Small intestine (tissue), 7 donors: ENCODE results near the gene RSAD1. TPM values are rescaled to one million over a fixed set of nuclear protein-coding genes. Genes with fewer than 3 reads are reported as not detected.

Experiments
- DNase-seq, 2 donors: peaks; one replicate each; pipeline versions ENCODE4 v3.0.0 to v3.0.0-alpha.2; 2013
- FAIRE-seq: peaks from 2 replicates; lab custom pipeline; 2012; peaks lifted over from hg19 to GRCh38; lab: Jason Lieb, UNC
- H3K27ac ChIP-seq, 3 donors: one replicate each; pipeline ENCODE4 v1.5.1; 2013; ENCODE audit warnings: low read length in 2 of 3, mild to moderate bottlenecking in 2 of 3, control low read depth in 1 of 3, inconsistent platforms in 1 of 3, low read depth in 1 of 3, moderate library complexity in 1 of 3
- H3K27me3 ChIP-seq, 3 donors: one replicate each; pipeline ENCODE4 v1.6.1; 2013; ENCODE audit warnings: low read length in 3 of 3, inconsistent platforms in 1 of 3; ENCODE audit not compliant: control insufficient read depth in 3 of 3, insufficient read depth in 3 of 3
- H3K36me3 ChIP-seq, 3 donors: one replicate each; pipeline ENCODE4 v1.6.1; 2013; ENCODE audit warnings: low read length in 3 of 3, inconsistent platforms in 1 of 3, low read depth in 1 of 3, mild to moderate bottlenecking in 1 of 3, moderate library complexity in 1 of 3; ENCODE audit not compliant: control insufficient read depth in 3 of 3, insufficient read depth in 2 of 3
- H3K4me1 ChIP-seq, 3 donors: one replicate each; pipeline ENCODE4 v1.6.1; 2013; ENCODE audit warnings: low read length in 2 of 3, inconsistent platforms in 1 of 3, low read depth in 1 of 3, mild to moderate bottlenecking in 1 of 3, moderate library complexity in 1 of 3; ENCODE audit not compliant: control insufficient read depth in 3 of 3, insufficient read depth in 2 of 3
- H3K4me3 ChIP-seq, 3 donors: one replicate each; pipeline ENCODE4 v1.5.1; 2013; ENCODE audit warnings: low read length in 3 of 3, control low read depth in 1 of 3, inconsistent platforms in 1 of 3, low read depth in 1 of 3, mild to moderate bottlenecking in 1 of 3, moderate library complexity in 1 of 3
- H3K9me3 ChIP-seq, 2 donors: one replicate each; pipeline ENCODE4 v1.6.1; 2013; ENCODE audit warnings: low read depth in 1 of 2, low read length in 1 of 2; ENCODE audit not compliant: control insufficient read depth in 2 of 2, insufficient read depth in 1 of 2
- WGBS, 3 donors: extraction: QIAGEN DNeasy Blood & Tissue Kit; methylation state at CpG; one replicate each; pipeline ENCODE4 v1.1.7; 2013; 5-methylcytosine and 5-hydroxymethylcytosine counted together
- polyA plus RNA-seq, 4 donors: library from polyadenylated mRNA; stranded (reverse) in 3 of 4; unstranded in 1 of 4; fragments of 200-250 nt in 3 of 4; fragments of 120-200 nt in 1 of 4; gene quantifications; one replicate each; pipeline versions ENCODE4 v1.2.1 to v1.2.3, GENCODE V29; 2013
- donor health status: healthy with polysubstance abuse.
- donor health status: control.
- donor health status: control.
- donor health status: Bipolar disorder and iron deficiency.
- donor health status: healthy.

RSAD1 gene
- polyA plus RNA-seq, 4 donors: 18.1 to 36.4 (median 19.5) TPM

GRCh38 chr17:50487213-50488096 lies 8.8 kb downstream of the RSAD1 start:
- FAIRE-seq: no peak
- H3K4me3 ChIP-seq: no peak overlapping the region
- no peak for DNase-seq
- H3K36me3 ChIP-seq: peaks cover 4 to 52% (median 6%) of the 10 kb centered on the region in 3 donors
- H3K27me3 ChIP-seq: no peaks in the 10 kb centered on the region
- WGBS, 3 donors: 76 to 85% (median 79%) methylated on average over 16 to 17 of the region's 17 CpGs
- H3K27ac ChIP-seq: no peak overlapping the region
- H3K4me1 ChIP-seq: peaks cover 0 to 4% (median 0%) of the 10 kb centered on the region in 3 donors
- no peaks in the 10 kb centered on the region for H3K9me3 ChIP-seq

- no peak overlapping the region for H3K27ac ChIP-seq
- no peaks in the 10 kb centered on the region for H3K27me3 ChIP-seq
- DNase-seq (no peak), FAIRE-seq (no peak)
- no peak overlapping the region for H3K4me3 ChIP-seq
- H3K4me1 ChIP-seq: no peaks in the 10 kb centered on the region
- H3K36me3 ChIP-seq: peaks cover 3 to 39% (median 6%) of the 10 kb centered on the region in 3 donors
- H3K9me3 ChIP-seq: no peaks in the 10 kb centered on the region
- WGBS, 3 donors: 84 to 94% (median 93%) methylated on average over 2 of the region's 2 CpGs
Measured at GRCh38 chr17:50488880-50489279, 10.2 kb downstream of the RSAD1 start.

- H3K27ac ChIP-seq: no peak overlapping the region
- H3K4me3 ChIP-seq: no peak overlapping the region
- WGBS, 3 donors: 50 to 61% (median 60%) methylated on average over 1 of the region's 1 CpG
- no peaks in the 10 kb centered on the region for H3K27me3 ChIP-seq
- H3K36me3 ChIP-seq: peaks cover 0 to 16% (median 0%) of the 10 kb centered on the region in 3 donors
- no peaks in the 10 kb centered on the region for H3K9me3 ChIP-seq
- H3K4me1 ChIP-seq: no peaks in the 10 kb centered on the region
- DNase-seq (no peak), FAIRE-seq (no peak)
Measured at GRCh38 chr17:50491505-50491904, 12.8 kb downstream of the RSAD1 start.

- Histone ChIP-seq H3K27me3 (no peaks in the 10 kb centered on the region), H3K27ac (no peak overlapping the region), H3K4me1 (no peaks in the 10 kb centered on the region), H3K9me3 (no peaks in the 10 kb centered on the region), H3K36me3 (peaks cover 0 to 15% (median 0%) of the 10 kb centered on the region in 3 donors), H3K4me3 (no peak overlapping the region)
- WGBS, 3 donors: 81 to 87% (median 82%) methylated on average over 6 to 7 of the region's 8 CpGs
- no peak for FAIRE-seq
- no peak for DNase-seq
Measured at GRCh38 chr17:50492214-50492613, 13.6 kb downstream of the RSAD1 start.

GRCh38 chr17:50493744-50494143 lies 15.1 kb downstream of the RSAD1 start:
- no peak for FAIRE-seq
- Histone ChIP-seq H3K9me3 (no peaks in the 10 kb centered on the region), H3K27ac (no peak overlapping the region), H3K4me3 (no peak overlapping the region), H3K4me1 (peaks cover 0 to 8% (median 4%) of the 10 kb centered on the region in 3 donors), H3K36me3 (peaks cover 0 to 2% (median 0%) of the 10 kb centered on the region in 3 donors), H3K27me3 (no peaks in the 10 kb centered on the region)
- DNase-seq: no peak
- 50 to 62% (median 56%) methylated on average over 3 of the region's 3 CpGs for WGBS, 3 donors

- WGBS, 3 donors: 84 to 91% (median 90%) methylated on average over 8 of the region's 8 CpGs
- peaks cover 0 to 8% (median 4%) of the 10 kb centered on the region in 3 donors for H3K4me1 ChIP-seq
- H3K9me3 ChIP-seq: no peaks in the 10 kb centered on the region
- FAIRE-seq: no peak
- H3K36me3 ChIP-seq: no peaks in the 10 kb centered on the region
- DNase-seq: no peak
- H3K4me3 ChIP-seq: no peak overlapping the region
- H3K27ac ChIP-seq: no peak overlapping the region
- no peaks in the 10 kb centered on the region for H3K27me3 ChIP-seq
Measured at GRCh38 chr17:50495217-50495823, 16.7 kb downstream of the RSAD1 start.

GRCh38 chr17:50495918-50496317 lies 17.3 kb downstream of the RSAD1 start:
- DNase-seq (no peak), FAIRE-seq (no peak)
- Histone ChIP-seq H3K36me3 (no peaks in the 10 kb centered on the region), H3K9me3 (no peaks in the 10 kb centered on the region), H3K4me1 (peaks cover 0 to 8% (median 4%) of the 10 kb centered on the region in 3 donors), H3K4me3 (no peak overlapping the region), H3K27me3 (no peaks in the 10 kb centered on the region), H3K27ac (no peak overlapping the region)
- WGBS, 3 donors: 91 to 94% (median 92%) methylated on average over 8 of the region's 8 CpGs

- Histone ChIP-seq H3K36me3 (no peaks in the 10 kb centered on the region), H3K27ac (peak overlapping the region in 2 of 3 donors; percentile 30 to 33), H3K9me3 (no peaks in the 10 kb centered on the region), H3K4me3 (no peak overlapping the region), H3K27me3 (no peaks in the 10 kb centered on the region), H3K4me1 (peaks cover 0 to 8% (median 4%) of the 10 kb centered on the region in 3 donors)
- DNase-seq (peak in 1 of 2 donors; percentile 84), FAIRE-seq (no peak)
- 16 to 64% (median 42%) methylated on average over 7 of the region's 7 CpGs for WGBS, 3 donors
Measured at GRCh38 chr17:50498021-50498874, 19.6 kb downstream of the RSAD1 start.
